ENCODE data around the gene RIMBP2.
"Not testable (repeated sequence)": the region's sequence is repeated elsewhere in the genome, so short reads cannot be mapped to it uniquely, and the experiment has no call there.

The RIMBP2 gene

DNA sequence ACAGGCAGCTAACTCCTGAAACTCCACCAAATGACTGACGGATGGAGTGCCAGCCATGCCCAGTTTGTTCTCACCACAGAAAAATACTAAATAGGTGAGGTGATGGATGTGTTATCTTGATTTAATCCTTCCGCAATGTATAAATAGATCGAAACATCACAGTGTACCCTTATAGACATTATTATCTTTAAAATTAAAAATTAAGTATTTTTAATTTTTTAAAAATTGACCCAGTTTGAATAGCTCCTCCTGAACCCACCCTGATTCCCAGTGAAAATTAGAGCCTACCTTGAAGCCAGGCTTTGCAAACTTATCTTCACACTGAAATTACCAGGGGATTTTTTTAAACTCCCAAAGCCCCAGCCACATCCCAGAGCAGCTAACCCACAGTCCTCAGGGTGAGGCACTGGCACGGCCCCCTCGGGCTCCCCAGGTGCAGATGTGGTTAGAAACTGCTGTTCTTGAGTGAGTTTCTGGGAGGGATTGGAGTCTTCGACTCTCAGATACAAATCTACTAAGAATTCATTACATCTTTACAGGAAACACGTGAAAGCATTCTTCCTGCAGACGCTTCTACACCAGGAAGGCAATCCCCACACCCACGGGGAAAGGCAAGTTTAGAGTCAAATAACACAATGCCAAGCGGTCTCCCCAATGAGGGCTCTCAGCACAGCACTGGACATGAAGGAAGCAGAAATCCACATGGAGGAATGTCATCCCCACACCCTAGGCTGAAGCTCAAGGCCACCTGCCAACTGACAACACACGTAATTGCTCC lies 126.4 kb downstream of the RIMBP2 start:
- no peak for DNase-seq

DNA sequence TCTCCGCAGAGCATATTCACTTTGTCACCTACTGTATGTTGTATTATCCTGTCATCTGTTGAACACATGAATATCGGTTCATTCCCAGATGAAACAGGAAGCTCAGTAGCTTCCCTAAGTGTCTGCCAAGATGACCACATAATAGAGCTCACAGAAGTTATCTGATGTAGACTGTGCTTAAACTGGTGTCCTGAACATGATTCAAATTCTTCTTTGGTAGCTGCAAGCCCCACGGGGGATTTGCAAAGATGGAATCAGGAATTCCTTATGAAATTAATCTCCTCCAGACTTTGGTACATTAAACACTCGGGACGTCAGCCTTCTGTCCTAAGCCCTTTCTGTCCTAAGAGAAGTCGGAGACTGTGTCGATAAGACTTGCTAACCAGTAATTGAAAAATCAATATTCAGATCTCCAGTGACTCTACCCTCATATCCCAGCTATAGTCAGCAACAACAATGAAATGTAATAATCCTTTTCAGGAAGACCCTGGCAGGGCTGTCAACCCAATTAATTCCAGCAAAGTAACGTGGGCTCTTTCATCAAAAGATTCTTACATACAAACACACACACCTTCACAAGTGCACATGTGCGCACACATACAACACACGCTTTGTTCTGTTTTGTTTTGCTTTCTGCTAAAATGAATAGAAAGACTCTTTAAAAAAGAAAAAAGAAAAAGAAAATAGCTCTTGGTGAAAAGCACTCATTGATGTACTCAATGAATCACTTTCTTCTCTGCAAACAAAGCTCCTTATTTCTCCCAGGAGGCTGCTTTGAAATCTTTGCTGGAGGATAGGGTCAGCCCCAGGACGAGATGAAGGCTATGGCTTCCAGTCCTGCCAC lies 127.2 kb downstream of the RIMBP2 start:
- DNase-seq: no peak

DNA sequence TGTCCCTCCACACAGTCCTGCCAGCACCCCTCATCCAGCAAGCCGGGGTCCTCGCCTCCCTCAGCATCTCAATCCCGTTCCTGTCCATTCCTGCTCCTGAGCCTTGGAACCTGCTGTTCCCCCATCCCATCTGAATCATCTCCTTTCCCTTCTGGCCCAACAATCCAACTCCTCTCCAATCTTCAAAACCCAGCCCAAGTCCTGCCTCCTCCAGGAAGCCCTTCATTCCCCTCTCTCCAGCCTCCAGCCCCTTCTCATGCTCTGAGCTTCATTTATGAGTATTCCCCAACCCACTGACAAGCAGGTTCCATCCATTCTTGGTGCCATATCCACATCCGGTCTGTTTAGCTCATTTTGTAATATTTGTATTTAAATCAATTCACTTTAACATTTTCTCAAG lies 128.1 kb downstream of the RIMBP2 start:
- DNase-seq: no peak

DNA sequence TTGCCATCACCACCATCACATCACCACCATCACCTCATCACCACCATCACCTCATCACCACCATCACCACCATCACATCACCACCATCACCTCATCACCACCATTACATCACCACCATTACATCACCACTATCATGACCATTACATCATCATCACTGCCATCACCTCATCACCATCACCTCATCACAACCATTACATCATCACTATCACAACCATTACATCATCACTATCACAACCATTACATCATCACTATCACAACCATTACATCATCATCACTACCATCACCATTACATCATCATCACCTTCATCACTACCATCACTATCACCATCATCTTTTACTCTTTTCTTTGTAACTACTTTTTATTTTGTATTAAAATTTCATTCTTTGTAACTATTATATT lies 131.6 kb downstream of the RIMBP2 start:
- DNase-seq: not testable (repeated sequence)

DNA sequence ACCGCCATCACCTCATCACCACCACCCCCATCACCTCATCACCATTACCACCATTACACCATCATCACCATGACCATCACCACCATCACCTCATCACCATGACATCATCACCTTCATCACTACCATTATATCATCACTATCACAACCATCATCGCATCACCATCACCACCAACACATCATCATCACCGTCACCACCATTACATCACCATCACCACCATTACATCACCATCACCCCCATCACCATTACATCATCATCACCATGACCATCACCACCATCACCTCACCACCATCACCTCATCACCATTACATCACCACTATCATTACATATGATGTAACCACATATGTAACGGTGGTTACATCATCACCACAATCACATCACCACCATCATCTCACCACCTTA lies 132.3 kb downstream of the RIMBP2 start:
- no peak for DNase-seq

GRCh38 chr12:130583317-130583716 lies 132.8 kb downstream of the RIMBP2 start:
- DNase-seq: no peak

DNA sequence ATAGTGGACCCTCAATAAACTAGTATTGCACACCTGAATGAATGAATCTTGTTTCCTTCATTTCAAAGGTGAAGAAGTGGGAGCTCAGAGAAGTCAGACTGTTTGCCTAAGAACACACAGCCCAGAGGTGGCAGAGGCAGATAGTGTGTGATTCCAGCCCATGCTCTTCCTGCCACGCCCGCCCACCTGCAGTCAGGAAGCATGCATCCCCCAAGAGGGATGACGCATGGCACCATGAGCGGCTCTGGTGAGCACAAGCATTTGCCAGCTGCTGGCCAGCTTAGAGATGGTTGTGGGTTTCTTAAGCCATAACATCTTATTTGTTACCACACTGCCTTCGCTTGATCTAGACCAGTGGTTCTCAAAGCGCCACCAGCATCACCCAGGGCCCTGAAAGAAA lies 133.8 kb downstream of the RIMBP2 start:
- no peak for DNase-seq

DNA sequence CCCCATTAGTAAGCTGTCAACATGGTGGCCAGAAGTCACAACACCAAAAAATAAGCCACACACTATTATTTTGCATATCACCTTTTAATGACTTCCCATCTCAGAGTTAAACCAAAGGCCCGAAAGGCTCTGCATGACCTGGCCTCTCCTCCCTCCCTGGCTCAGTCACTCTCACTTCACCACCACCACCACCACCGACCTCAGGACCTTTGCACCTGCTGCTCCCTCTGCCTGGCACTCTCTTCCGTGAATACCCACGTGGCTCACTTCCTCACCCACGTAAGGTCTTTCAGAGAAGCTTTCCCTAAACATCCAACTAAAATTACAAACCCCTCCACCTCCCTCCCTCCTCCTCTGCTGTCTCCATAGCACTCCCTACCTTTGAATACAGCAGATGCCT lies 134.3 kb downstream of the RIMBP2 start:
- DNase-seq: no peak

- DNase-seq: no peak
Observed at GRCh38 chr12:130579231-130579630, 136.9 kb downstream of the RIMBP2 start.

- no peak for DNase-seq
Observed at GRCh38 chr12:130577351-130577750, 138.7 kb downstream of the RIMBP2 start.

DNA sequence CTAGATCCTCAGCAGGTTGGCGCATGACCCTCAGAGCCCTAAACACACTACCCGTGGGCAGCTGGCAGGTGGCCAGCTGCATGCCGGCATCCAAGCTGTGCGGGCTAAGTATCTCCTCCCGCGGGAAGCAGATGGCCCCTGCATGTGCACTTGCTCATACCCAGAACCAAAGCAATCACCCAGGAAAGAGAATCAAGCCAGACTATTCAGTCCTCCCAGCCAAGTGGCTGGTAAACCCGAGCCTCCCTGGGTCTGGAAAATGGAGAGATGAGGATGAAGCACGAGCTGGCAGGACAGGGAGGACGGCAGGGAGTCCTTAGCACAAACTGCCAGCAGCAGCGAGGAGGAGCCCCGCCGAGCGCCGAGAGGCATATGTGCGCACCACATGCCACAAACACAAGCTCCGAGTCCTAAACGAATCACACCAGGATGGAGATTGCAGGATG lies 139.7 kb downstream of the RIMBP2 start:
- DNase-seq: no peak

DNA sequence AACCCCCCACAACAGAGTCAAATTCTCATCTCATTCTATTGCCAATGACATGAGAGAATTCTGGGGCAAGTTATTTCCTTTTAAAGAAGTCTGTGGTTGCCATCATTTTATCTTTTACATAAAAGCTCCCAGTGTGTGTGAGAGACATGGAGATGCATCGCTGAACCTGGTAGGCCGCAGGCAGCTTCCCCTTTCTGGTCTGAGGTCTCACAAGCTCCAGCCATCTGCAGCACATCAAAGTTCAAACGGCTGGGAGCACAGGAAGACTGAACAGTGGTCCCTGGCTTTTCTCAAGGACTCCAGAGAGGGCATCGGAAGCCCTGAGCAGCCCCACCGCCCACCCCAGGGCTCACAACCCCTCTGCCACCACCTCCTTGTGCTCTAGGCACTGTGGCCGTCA lies 141.7 kb downstream of the RIMBP2 start:
- no peak for DNase-seq

DNA sequence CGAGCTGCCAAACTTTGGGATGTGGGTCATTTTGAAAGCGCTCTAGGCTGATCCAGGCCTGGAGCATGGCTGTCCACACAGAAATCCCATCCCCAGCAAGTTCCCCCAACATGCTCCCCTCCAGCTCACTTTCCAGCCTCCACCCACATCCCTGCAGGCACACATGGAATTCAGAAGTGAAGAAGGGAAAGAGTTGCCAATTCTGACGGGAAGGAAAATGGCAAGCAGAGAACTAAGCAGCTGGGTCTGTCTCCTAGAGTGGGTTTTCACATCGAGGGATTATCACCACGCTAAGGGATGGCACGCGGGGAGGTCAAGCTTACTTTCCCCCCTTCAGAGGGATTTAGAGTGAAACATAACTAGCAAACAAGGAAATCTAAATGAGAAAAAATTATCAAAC lies 142.3 kb downstream of the RIMBP2 start:
- DNase-seq: no peak

DNA sequence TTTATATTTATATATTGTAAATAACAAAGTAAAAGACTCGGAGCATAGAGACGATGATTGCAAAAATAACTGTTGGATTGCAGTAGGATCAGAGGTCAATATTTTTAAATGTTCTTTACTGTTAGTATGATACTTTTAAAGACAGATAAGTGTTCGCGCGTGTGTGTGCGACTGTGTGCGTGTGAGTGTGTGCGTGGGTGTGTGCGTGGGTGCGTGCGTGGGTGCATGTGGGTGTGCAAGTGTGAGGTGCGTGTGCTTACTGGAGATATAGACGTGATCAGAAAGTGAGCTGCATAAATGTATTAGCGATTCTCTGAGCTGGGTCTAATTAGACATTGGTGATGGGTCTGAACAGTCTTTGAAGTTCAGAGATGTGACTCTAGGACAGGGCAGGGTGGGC lies 142.9 kb downstream of the RIMBP2 start:
- DNase-seq: no peak

GRCh38 chr12:130572553-130572952 lies 143.5 kb downstream of the RIMBP2 start:
- no peak for DNase-seq

DNA sequence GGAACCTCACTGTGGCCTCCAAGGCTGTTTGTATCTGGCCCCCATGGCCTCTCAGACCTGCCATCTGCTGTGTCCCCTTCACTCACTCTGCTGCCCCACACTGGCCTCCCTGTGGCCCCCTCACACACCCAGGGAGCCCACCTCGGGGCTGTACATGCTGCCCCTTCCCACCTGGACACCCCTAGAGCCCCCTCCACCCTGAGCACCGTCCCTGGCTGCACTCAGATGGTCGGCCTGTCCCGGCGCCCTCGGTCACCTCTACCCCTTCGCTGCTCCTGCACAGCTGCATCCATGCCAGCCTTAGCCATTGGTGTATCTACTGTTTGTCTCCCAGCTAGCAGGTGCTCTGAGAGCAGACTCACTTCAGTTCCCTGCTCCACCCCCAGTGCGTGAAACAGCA lies 144.4 kb downstream of the RIMBP2 start:
- no peak for DNase-seq

DNA sequence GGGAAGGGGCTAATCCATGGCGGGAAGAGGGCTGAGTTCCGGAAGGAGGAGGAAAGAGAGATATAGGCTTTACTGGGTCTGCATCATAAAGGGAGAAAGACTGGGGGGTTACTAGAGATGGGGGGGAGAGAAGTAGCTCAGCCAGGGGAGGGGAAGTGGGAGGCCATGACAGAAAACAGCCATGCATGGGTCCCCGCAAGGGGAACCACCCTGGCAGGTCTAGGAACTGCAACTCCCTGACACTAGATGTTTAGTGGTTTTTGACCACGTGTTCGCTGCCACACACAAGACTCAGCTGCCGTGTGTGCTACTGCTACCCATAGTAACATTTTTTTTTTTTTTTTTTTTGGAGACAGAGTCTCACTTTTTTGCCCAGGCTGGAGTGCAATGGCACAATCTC lies 145.0 kb downstream of the RIMBP2 start:
- DNase-seq: no peak

DNA sequence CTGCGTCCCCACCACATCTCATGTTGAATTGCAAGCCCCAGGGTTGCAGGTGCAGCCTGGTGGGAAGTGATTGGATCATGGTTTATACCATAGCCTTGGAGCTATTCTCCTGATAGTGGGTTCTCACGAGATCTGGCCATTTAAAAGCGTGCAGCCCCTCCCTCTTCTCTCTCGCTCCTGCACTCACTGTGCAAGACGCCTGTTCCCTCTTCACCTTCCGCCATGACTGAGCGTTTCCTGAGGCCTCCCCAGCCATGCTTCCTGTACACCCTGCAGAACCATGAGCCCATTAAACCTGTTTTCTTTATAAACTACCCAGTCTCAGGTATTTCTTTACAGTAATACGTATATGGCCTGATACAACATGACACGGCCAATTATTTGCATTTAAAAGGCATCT lies 146.6 kb downstream of the RIMBP2 start:
- DNase-seq: no peak

DNA sequence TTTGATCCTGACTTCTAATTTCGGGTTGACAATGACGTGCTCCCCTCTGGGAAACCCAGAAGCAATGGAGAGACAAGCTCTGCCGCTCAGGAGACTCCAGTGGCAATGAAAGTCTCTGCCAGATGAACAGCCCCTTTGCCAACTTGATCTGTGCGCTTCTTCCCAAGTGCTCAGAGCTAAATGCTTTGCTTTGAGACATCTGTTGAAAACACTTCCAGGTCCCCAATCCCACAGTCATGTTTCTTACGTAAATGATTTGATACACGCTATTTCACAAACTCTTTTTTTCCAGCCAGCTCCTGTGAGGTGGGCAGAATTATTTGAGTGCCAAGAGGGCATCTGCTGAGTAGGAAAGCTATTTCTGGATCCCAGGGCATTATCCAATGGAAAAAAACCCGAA lies 147.6 kb downstream of the RIMBP2 start:
- no peak for DNase-seq

- no peak for DNase-seq
Observed at GRCh38 chr12:130568041-130568440, 148.1 kb downstream of the RIMBP2 start.

DNA sequence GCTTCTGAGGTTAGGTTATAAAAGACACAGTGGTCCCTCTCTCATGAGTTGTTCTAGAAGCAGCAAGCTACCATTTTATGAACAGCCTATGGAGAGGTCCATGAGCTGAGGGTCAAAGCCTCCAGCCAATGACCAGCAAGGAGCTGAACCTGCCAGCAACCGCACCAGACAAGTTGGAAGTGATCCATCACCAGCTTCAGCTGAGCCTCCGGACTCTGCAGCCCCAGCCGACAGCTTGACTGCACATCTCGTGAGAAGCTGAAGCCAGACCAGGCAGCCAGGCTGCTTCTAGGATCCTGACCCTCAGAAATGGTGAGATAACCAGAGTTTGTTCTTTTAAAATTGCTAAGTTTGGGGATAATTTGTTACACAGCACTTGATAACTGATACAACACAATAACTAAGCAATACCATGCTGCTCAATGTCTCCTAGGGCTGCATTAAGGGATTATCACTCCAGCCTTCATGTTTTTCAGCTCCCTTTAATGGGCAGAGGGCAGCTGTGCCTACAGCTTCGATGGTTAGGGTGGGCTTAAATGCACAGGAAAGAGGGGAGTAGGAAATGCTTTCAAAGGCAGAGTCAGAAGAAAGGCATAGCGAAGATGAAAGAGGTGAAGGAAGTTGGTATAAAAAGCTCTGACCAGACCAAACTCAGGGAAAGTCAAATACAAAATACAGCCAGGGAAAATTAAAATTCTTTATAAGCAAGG lies 149.5 kb downstream of the RIMBP2 start:
- no peak for DNase-seq

DNA sequence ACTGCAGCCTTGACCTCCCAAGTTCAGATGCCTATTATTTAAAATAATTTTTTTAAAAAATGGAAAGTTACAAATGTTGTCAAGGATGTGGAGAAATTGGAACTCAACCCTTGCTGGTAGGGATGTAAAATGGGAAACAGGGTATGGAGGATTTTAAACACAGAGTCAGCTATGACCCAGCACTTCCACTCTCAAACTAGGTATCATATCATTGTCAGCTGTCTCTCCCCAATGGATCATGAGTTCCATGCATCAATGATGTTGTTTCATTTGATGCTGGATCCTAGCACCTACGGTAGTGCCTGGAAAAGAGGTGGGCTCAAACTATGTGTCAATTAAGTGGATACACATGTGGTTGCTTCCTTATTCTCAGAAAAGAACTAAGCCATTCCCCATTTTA lies 150.9 kb downstream of the RIMBP2 start:
- no peak for DNase-seq

- DNase-seq: no peak
Observed at GRCh38 chr12:130563323-130563722, 152.8 kb downstream of the RIMBP2 start.

- no peak for DNase-seq
Observed at GRCh38 chr12:130562716-130563115, 153.4 kb downstream of the RIMBP2 start.

Data from amniotic stem cell (primary cell).